Measurements from ENCODE around the gene FUT1. TPM values are rescaled to one million over a fixed set of nuclear protein-coding genes. Genes with fewer than 3 reads are reported as not detected.
A peak's percentile ranks its signal among the peaks of the same experiment; 100 is the strongest.

FUT1 gene
- polyA plus RNA-seq, 1 donor (not counting 4 experiments of a cell fraction or from before 2014, with no cell fraction given), result 3.7 TPM

DNA sequence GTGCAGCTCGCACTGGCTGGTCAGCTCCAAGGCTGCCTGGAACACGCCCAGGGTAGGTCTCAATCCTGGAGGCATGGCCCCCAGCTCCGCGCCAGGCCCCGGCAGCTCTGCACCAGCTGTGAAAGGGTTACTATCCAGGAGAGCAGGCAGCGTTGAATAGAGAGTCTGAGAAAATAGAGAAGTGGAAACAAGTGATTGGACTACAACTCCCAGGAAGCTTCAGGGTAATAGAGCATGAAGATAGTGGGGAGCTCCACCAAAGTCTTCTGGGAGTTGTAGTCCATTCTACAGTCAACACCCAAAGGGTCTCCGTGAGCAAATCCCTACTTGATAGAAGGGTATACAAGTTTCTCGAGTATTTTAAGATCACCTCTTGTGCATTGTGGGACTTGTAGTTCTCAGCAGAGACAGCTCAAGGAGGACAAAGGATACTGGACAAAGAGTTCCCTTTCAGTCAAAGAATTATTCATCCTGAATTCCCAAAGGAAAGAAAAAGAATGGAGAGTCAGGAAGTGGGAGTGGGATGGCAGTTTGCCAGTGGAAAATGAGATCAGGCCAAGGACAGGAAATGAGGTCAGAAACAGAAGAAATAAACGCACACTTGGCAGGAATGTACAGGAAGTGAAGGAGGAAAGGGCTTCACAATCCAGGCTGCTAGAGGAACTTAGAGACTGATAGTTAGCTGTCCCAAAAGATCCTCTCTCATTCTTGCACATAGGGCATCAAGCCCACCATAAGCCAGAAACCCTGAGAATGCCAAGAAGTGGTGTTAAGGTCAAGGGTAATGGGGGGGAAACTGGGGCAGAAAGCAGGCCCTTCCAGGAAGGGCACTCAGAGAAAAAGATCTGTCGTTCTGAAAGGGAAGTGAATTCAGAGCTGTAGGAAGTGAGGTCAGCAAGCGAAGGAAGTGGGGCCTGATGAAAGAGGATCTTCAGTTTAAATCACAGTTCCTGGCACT lies 27.4 kb downstream of the FUT1 start:
- no peak overlapping the region for H3K9ac ChIP-seq (ENCODE audit: control insufficient read depth, extremely low read depth, insufficient read depth, low read length)
- peak overlapping the region; percentile 63 for H3K27ac ChIP-seq (ENCODE audit: control insufficient read depth, insufficient read depth, low read length)
- peaks cover 0 to 6% of the 10 kb centered on the region in 2 experiments for H3K36me3 ChIP-seq (ENCODE audit: control insufficient read depth in 2 of 2, extremely low read depth in 1 of 2, insufficient read depth in 2 of 2, low read length in 2 of 2)
- dilution Hi-C loops (cut with MboI; ENCODE audit: extremely low pct_ligation_motif_present, low sequenced_read_pairs), result no loop called here
- peak overlapping the region; percentile 11 for H3K4me2 ChIP-seq (ENCODE audit: control insufficient read depth, extremely low read depth, insufficient read depth, low read depth, low read length)
- TF ChIP-seq EZH2 (IDR thresholded peaks at IDR 0.05; ENCODE audit: low read length), result no peak
- no peak for TF ChIP-seq CTCF (optimal IDR thresholded peaks at IDR 0.05 in 1 of 3, IDR thresholded peaks at IDR 0.05 in 1 of 3, conservative IDR thresholded peaks at IDR 0.05 in 1 of 3; ENCODE audit: extremely low read depth in 1 of 3, insufficient read depth in 2 of 3, low read length in 3 of 3)
- H3K4me1 ChIP-seq (ENCODE audit: control insufficient read depth, extremely low read depth, insufficient read depth, low read length), result peaks cover 14% of the 10 kb centered on the region
- H3K9me1 ChIP-seq (ENCODE audit: control insufficient read depth, extremely low read depth, insufficient read depth, low read length), result no peaks in the 10 kb centered on the region
- H4K20me1 ChIP-seq (ENCODE audit: control insufficient read depth, extremely low read depth, insufficient read depth, low read length), result no peaks in the 10 kb centered on the region
- H3K27me3 ChIP-seq (ENCODE audit: control insufficient read depth, extremely low read depth, insufficient read depth, low read length), result no peaks in the 10 kb centered on the region
- FAIRE-seq, result peak; percentile 85
- H3K4me3 ChIP-seq (ENCODE audit: control insufficient read depth in 2 of 3, extremely low read depth in 1 of 3, insufficient read depth in 2 of 3, low read depth in 1 of 3, low read length in 3 of 3), result no peak overlapping the region
- no peaks in the 10 kb centered on the region for H3K79me2 ChIP-seq (ENCODE audit: control insufficient read depth, insufficient read depth, low read length)
- peak overlapping the region; percentile 85 for H2AFZ ChIP-seq (ENCODE audit: control insufficient read depth, low read length)
- no peaks in the 10 kb centered on the region for H3K9me3 ChIP-seq (ENCODE audit: control insufficient read depth, low read depth, low read length)
- peak; percentile 76 for DNase-seq (ENCODE audit: low read depth, low spot score)

- Histone ChIP-seq H3K27ac (ENCODE audit: control insufficient read depth, insufficient read depth, low read length) (no peak overlapping the region), H3K4me2 (ENCODE audit: control insufficient read depth, extremely low read depth, insufficient read depth, low read depth, low read length) (no peak overlapping the region), H3K36me3 (ENCODE audit: control insufficient read depth in 2 of 2, extremely low read depth in 1 of 2, insufficient read depth in 2 of 2, low read length in 2 of 2) (peaks cover 0 to 6% of the 10 kb centered on the region in 2 experiments), H3K27me3 (ENCODE audit: control insufficient read depth, extremely low read depth, insufficient read depth, low read length) (no peaks in the 10 kb centered on the region), H3K9ac (ENCODE audit: control insufficient read depth, extremely low read depth, insufficient read depth, low read length) (no peak overlapping the region), H3K4me3 (ENCODE audit: control insufficient read depth in 2 of 3, extremely low read depth in 1 of 3, insufficient read depth in 2 of 3, low read depth in 1 of 3, low read length in 3 of 3) (no peak overlapping the region), H4K20me1 (ENCODE audit: control insufficient read depth, extremely low read depth, insufficient read depth, low read length) (no peaks in the 10 kb centered on the region), H3K79me2 (ENCODE audit: control insufficient read depth, insufficient read depth, low read length) (no peaks in the 10 kb centered on the region), H2AFZ (ENCODE audit: control insufficient read depth, low read length) (no peak overlapping the region), H3K4me1 (ENCODE audit: control insufficient read depth, extremely low read depth, insufficient read depth, low read length) (peaks cover 14% of the 10 kb centered on the region), H3K9me1 (ENCODE audit: control insufficient read depth, extremely low read depth, insufficient read depth, low read length) (no peaks in the 10 kb centered on the region), H3K9me3 (ENCODE audit: control insufficient read depth, low read depth, low read length) (no peaks in the 10 kb centered on the region)
- DNase-seq (ENCODE audit: low read depth, low spot score), result no peak
- dilution Hi-C loops (cut with MboI; ENCODE audit: extremely low pct_ligation_motif_present, low sequenced_read_pairs), result no loop called here
- FAIRE-seq, result no peak
- TF ChIP-seq EZH2 (IDR thresholded peaks at IDR 0.05; ENCODE audit: low read length) (no peak), CTCF (optimal IDR thresholded peaks at IDR 0.05 in 1 of 3, IDR thresholded peaks at IDR 0.05 in 1 of 3, conservative IDR thresholded peaks at IDR 0.05 in 1 of 3; ENCODE audit: extremely low read depth in 1 of 3, insufficient read depth in 2 of 3, low read length in 3 of 3) (no peak)
These were observed 30.2 kb downstream of the FUT1 start for GRCh38 chr19:48722196-48722708.
